Measurements from ENCODE around the gene FAM169A. TPM values are rescaled to one million over a fixed set of nuclear protein-coding genes. Genes with fewer than 3 reads are reported as not detected.

Gene FAM169A
- total RNA-seq, 4 donors from 2014 or later, result under 0.01 to 26.5 (median 3.5) TPM

DNA sequence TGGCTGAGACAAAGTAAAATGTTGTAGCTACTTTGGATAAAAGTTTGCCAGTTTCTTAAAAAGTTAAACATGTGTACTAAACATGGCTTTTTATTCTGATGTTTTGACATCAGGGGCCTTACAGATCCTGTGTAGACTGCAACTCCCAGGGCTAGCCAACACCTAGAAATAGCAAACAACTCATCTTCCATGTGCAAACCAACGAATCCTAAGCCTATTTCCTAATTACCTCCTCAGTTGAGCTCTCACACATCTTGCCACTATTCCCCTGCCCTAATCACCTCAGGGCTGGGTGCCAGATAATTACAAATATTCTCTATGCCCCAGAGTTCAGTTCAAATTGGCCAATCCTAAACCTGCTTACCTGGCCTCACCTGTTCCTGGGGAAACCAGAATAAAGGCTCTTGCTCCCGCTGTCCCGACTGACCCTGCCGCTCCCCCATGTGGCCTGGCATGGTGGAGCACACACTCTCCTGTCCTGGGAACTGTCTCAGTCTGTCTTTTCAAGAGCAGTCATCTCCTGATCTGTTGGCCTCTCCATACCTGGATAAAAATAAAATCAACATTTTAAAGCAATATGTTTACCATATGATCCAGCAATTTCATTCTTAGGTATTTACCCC lies 37.1 kb upstream of the FAM169A start:
- no peak for TF ChIP-seq POLR2A (IDR thresholded peaks at IDR 0.05)
- TF ChIP-seq, protein P1, sequence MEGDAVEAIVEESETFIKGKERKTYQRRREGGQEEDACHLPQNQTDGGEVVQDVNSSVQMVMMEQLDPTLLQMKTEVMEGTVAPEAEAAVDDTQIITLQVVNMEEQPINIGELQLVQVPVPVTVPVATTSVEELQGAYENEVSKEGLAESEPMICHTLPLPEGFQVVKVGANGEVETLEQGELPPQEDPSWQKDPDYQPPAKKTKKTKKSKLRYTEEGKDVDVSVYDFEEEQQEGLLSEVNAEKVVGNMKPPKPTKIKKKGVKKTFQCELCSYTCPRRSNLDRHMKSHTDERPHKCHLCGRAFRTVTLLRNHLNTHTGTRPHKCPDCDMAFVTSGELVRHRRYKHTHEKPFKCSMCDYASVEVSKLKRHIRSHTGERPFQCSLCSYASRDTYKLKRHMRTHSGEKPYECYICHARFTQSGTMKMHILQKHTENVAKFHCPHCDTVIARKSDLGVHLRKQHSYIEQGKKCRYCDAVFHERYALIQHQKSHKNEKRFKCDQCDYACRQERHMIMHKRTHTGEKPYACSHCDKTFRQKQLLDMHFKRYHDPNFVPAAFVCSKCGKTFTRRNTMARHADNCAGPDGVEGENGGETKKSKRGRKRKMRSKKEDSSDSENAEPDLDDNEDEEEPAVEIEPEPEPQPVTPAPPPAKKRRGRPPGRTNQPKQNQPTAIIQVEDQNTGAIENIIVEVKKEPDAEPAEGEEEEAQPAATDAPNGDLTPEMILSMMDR (IDR thresholded peaks at IDR 0.05), result no peak
- no peaks in the 10 kb centered on the region for H3K27me3 ChIP-seq
- H3K27ac ChIP-seq, result no peak overlapping the region
- H3K4me3 ChIP-seq, result no peak overlapping the region
- no peak for DNase-seq
- no peaks in the 10 kb centered on the region for H3K9me3 ChIP-seq
- H3K4me1 ChIP-seq, result no peaks in the 10 kb centered on the region
- intact Hi-C loops (cut with DNase I; ENCODE audit: low total_unique reads), result no loop called here
- H3K36me3 ChIP-seq, result no peaks in the 10 kb centered on the region

DNA sequence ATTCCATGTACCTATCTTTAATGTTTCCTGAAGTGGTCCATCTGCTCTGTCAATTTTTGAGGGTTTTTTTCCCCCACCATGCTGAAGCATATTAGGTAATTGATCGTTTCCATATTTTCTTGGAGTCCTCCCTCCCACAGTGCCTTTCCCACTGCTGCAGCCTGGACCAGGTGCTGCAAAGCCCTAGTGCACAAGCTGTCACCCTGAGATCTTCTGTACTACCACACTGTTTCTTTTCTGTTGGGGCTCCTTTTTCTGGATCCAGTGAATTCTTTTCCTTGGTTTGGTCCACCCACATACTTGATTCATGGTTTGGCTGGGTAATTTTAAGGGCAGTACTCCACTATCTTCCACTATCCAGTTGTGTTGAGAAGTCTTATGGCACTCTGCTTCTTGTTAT lies 30.9 kb upstream of the FAM169A start:
- Histone ChIP-seq H3K9me3 (no peaks in the 10 kb centered on the region), H3K36me3 (no peaks in the 10 kb centered on the region), H3K4me1 (no peaks in the 10 kb centered on the region), H3K27me3 (no peaks in the 10 kb centered on the region), H3K27ac (no peak overlapping the region), H3K4me3 (no peak overlapping the region)
- TF ChIP-seq, protein P1 (IDR thresholded peaks at IDR 0.05), result no peak
- TF ChIP-seq POLR2A (IDR thresholded peaks at IDR 0.05), result no peak
- intact Hi-C loops (cut with DNase I; ENCODE audit: low total_unique reads), result no loop called here
- DNase-seq, result no peak

- intact Hi-C loops (cut with DNase I; ENCODE audit: low total_unique reads), result no loop called here
- no peaks in the 10 kb centered on the region for H3K9me3 ChIP-seq
- H3K27ac ChIP-seq, result no peak overlapping the region
- H3K4me3 ChIP-seq, result no peak overlapping the region
- DNase-seq, result no peak
- no peaks in the 10 kb centered on the region for H3K27me3 ChIP-seq
- TF ChIP-seq POLR2A (IDR thresholded peaks at IDR 0.05), result no peak
- TF ChIP-seq, protein P1 (IDR thresholded peaks at IDR 0.05), result no peak
- no peaks in the 10 kb centered on the region for H3K36me3 ChIP-seq
- no peaks in the 10 kb centered on the region for H3K4me1 ChIP-seq
These were observed 29.7 kb upstream of the FAM169A start for GRCh38 chr5:74895906-74896305.

- TF ChIP-seq, protein P1 (IDR thresholded peaks at IDR 0.05), result no peak
- no peak for TF ChIP-seq POLR2A (IDR thresholded peaks at IDR 0.05)
- DNase-seq, result no peak
- H3K27me3 ChIP-seq, result no peaks in the 10 kb centered on the region
These were observed 28.2 kb upstream of the FAM169A start for GRCh38 chr5:74894351-74894750.

DNA sequence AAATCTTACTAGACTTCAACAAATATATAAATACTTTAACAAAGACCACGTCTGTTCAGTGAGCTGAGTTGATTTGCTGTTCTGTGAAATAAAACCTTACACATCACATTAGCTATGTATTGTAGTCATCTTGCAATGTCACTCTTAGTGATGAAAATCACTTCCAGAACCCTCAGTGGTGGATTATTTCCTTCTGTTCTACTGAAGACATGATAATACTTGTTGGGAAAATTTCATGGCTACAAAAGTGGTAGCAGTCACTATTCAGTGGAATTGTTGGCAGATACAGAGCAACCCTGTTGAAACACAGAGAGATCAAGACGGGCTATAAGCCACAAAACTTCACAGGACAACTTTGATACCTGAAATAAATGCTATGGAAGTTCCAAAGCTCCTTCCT lies 26.7 kb upstream of the FAM169A start:
- H3K36me3 ChIP-seq, result no peaks in the 10 kb centered on the region
- no peaks in the 10 kb centered on the region for H3K9me3 ChIP-seq
- H3K27me3 ChIP-seq, result no peaks in the 10 kb centered on the region
- TF ChIP-seq, protein P1 (IDR thresholded peaks at IDR 0.05), result no peak
- no peak for TF ChIP-seq POLR2A (IDR thresholded peaks at IDR 0.05)
- DNase-seq, result no peak
- H3K4me3 ChIP-seq, result no peak overlapping the region
- no peaks in the 10 kb centered on the region for H3K4me1 ChIP-seq
- H3K27ac ChIP-seq, result no peak overlapping the region
- intact Hi-C loops (cut with DNase I; ENCODE audit: low total_unique reads), result no loop called here

More at GRCh38 chr5:74894351-74894750, 28.2 kb upstream of the FAM169A start:
- no peaks in the 10 kb centered on the region for H3K36me3 ChIP-seq
- intact Hi-C loops (cut with DNase I; ENCODE audit: low total_unique reads), result no loop called here
- no peak overlapping the region for H3K4me3 ChIP-seq
- no peak overlapping the region for H3K27ac ChIP-seq
- no peaks in the 10 kb centered on the region for H3K9me3 ChIP-seq
- no peaks in the 10 kb centered on the region for H3K4me1 ChIP-seq
